Prostate gland (tissue), 2 donors: ENCODE results near the gene YDJC. TPM values are rescaled to one million over a fixed set of nuclear protein-coding genes. Genes with fewer than 3 reads are reported as not detected.
"Not testable (repeated sequence)": the region's sequence is repeated elsewhere in the genome, so short reads cannot be mapped to it uniquely, and the experiment has no call there.

Experiments used
- DNase-seq: peaks from one replicate; pipeline ENCODE4 v3.0.0-alpha.2; 2019; ENCODE audit warnings: low spot score
- H3K27ac ChIP-seq, 2 donors: fragments of 200-600 bp; sonication (generic); 2 replicates each; pipeline ENCODE4 v1.5.1; 2017 to 2019
- H3K27me3 ChIP-seq: fragments of 200-600 bp; sonication (generic); replicated peaks from 2 replicates; pipeline ENCODE4 v1.5.1; 2019; ENCODE audit not compliant: insufficient read depth
- H3K36me3 ChIP-seq, 2 donors: fragments of 200-600 bp; sonication (generic); 1 replicate in 1 of 2; 2 replicates in 1 of 2; pipeline versions ENCODE4 v1.5.1 to v1.8.1; 2017 to 2019
- H3K4me1 ChIP-seq: fragments of 200-600 bp; sonication (generic); replicated peaks from 2 replicates; pipeline ENCODE4 v1.5.1; 2019
- H3K4me3 ChIP-seq, 2 donors: fragments of 200-600 bp; sonication (generic); 2 replicates each; pipeline ENCODE4 v1.5.1; 2017 to 2019
- H3K9me3 ChIP-seq: fragments of 200-600 bp; sonication (generic); 2 replicates; pipeline ENCODE4 v1.5.1; 2017
- POLR2A ChIP-seq: fragments of 450-650 bp; IDR thresholded peaks from one replicate; pipeline ENCODE4 v1.6.1; 2016; ENCODE audit warnings: antibody characterized with exemption, mild to moderate bottlenecking
- POLR2AphosphoS5 ChIP-seq: sonication (generic); formaldehyde crosslinking; IDR thresholded peaks from one replicate; pipeline ENCODE4 v1.6.1; 2017; ENCODE audit warnings: antibody characterized with exemption
- WGBS: methylation state at CpG from one replicate; pipeline ENCODE4 v1.1.5; 2018; 5-methylcytosine and 5-hydroxymethylcytosine counted together
- intact Hi-C: fragments of 100-400 bp; cut with DNase I; formaldehyde crosslinking; loops from one replicate; pipeline ENCODE4 v1.14.2; 2022
- total RNA-seq, 2 donors: library from RNA; depleted of rRNA; stranded (reverse); fragments of >200 nt; gene quantifications; one replicate each; pipeline ENCODE4 v1.1.0, GENCODE V29; 2016
- TF ChIP-seq, protein P1 (sequence below), 4 experiments: fragments of 200-600 bp in 2 of 4; fragments of 450-650 bp in 2 of 4; sonication (generic) in 2 of 4; IDR thresholded peaks; 1 replicate in 3 of 4; 2 replicates in 1 of 4; pipeline ENCODE4 v1.5.1; 2016 to 2019; ENCODE audit warnings: antibody characterized with exemption in 4 of 4, mild to moderate bottlenecking in 2 of 4, moderate library complexity in 2 of 4

YDJC gene
- total RNA-seq, 2 donors from 2014 or later: 44.9 to 74.1 TPM

DNA sequence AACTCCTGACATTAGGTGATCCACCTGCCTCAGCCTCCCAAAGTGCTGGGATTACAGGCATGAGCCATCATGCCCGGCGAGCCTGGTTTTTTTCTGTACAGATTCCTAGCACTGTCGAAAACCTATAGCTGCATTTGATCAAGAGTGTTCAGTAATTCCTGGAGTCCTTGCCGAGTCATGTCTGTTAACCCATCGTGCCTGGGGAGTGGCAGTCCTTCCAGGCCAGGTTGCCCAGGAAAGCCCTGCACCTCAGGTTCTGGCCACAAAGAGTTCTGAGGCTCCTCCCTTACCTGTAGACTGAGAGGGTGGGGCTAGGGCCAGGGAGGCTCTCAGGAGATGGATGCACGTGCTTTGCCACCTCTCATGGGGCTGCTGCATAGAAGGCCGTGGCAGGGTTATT is 17.0 kb downstream of the YDJC start:
- Histone ChIP-seq H3K4me3 (no peak overlapping the region), H3K36me3 (peaks cover 0 to 6% of the 10 kb centered on the region in 2 donors), H3K27me3 (no peaks in the 10 kb centered on the region), H3K27ac (no peak overlapping the region), H3K4me1 (no peaks in the 10 kb centered on the region), H3K9me3 (no peaks in the 10 kb centered on the region)
- TF ChIP-seq POLR2AphosphoS5 (no peak), POLR2A (no peak)
- TF ChIP-seq, protein P1, sequence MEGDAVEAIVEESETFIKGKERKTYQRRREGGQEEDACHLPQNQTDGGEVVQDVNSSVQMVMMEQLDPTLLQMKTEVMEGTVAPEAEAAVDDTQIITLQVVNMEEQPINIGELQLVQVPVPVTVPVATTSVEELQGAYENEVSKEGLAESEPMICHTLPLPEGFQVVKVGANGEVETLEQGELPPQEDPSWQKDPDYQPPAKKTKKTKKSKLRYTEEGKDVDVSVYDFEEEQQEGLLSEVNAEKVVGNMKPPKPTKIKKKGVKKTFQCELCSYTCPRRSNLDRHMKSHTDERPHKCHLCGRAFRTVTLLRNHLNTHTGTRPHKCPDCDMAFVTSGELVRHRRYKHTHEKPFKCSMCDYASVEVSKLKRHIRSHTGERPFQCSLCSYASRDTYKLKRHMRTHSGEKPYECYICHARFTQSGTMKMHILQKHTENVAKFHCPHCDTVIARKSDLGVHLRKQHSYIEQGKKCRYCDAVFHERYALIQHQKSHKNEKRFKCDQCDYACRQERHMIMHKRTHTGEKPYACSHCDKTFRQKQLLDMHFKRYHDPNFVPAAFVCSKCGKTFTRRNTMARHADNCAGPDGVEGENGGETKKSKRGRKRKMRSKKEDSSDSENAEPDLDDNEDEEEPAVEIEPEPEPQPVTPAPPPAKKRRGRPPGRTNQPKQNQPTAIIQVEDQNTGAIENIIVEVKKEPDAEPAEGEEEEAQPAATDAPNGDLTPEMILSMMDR (IDR thresholded peaks at IDR 0.05): no peak
- WGBS: 76% methylated on average over 7 of the region's 7 CpGs
- intact Hi-C loops: no loop called here
- DNase-seq: no peak

DNA sequence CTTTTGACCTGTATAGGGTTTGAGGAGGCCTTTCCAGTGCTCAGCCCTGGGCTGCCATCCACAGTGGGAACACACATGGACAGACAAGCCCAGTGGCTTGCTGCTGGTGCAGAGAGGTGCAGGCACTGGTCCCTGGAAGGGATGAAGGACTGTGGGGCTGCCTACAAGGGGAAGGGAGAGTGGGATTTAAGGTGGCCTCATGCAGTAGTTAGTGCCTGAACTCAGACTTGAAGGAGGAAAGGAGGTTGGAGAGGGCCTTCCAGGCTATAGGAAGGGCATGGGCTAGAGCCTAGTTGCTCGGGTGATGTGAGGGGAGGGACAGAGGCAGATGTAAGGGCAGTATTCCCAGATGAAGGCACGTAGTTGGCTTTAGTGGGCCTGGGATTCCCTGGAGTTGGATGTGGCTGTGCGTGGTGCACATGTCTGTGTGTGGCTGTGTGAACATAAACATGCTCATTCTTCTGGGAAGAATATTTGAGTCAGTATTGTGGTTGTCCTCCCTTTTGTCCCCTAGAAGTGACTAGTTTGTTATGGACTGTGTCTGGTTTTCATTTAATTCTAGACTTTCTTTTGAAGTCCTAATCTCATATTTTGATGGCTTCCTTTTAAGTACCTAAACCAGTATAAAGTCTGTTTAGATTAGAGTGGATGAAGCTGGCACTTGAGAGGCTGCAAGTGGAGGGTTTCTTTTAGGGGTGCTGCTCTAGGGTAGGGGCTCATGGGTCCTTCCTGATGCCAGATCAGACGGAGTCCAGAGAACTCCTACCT is 18.4 kb downstream of the YDJC start:
- intact Hi-C loops: no loop called here
- no peaks in the 10 kb centered on the region for H3K4me1 ChIP-seq
- peaks cover 0 to 6% of the 10 kb centered on the region in 2 donors for H3K36me3 ChIP-seq
- 75% methylated on average over 4 of the region's 4 CpGs for WGBS
- no peak overlapping the region for H3K4me3 ChIP-seq
- TF ChIP-seq, protein P1 (IDR thresholded peaks at IDR 0.05): no peak
- TF ChIP-seq POLR2AphosphoS5 (no peak), POLR2A (no peak)
- DNase-seq: no peak
- H3K27me3 ChIP-seq: no peaks in the 10 kb centered on the region
- H3K27ac ChIP-seq: no peak overlapping the region
- no peaks in the 10 kb centered on the region for H3K9me3 ChIP-seq

DNA sequence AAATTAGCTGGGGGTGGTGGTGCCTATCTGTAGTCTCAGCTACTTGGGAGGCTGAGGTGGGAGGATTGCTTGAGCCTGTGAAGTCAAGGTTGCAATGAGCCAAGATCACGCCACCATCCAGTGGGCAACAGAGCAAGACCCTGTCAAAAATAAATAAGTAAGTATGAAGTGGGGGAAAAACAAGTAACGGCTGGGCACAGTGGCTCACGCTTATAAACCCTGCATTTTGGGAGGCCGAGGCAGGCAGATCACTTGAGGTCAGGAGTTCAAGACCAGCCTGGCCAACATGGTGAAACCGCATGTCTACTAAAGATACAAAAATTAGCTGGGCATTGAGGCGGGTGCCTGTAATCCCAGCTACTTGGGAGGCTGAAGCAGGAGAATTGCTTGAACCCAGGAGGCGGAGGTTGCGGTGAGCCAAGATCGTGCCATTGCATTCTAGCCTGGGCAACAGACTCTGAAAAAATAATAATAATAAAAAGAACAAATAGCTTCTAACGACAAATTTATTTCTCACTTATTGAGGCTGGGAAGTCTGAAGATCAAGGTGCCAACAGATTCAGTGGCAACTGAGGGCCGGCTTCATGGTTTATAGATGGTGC is 20.2 kb downstream of the YDJC start:
- H3K36me3 ChIP-seq, intact Hi-C loops, H3K27ac ChIP-seq, DNase-seq, H3K9me3 ChIP-seq, H3K4me3 ChIP-seq, H3K4me1 ChIP-seq, H3K27me3 ChIP-seq: not testable (repeated sequence)
- WGBS: 96% methylated on average over 11 of the region's 11 CpGs

DNA sequence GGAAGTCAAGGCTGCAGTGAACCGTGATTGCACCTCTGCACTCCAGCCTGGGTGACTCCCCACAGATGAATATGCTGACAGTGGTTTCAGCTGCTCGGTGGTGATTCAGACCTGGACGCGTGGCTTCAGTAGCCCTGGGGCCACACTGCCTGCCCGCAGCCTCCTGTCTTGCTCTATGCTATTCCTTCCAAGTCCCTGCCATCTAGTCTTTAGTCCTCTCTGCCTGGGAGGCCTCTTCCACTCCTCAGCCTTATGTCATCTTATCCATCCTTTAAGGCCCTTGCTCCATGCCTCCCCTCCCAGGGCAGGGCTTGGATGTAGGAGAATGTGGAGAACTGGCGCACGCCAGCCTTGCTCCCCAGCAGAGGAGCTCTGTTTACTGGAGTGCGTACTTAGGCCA is 23.0 kb downstream of the YDJC start:
- Histone ChIP-seq H3K9me3 (no peaks in the 10 kb centered on the region), H3K4me1 (no peaks in the 10 kb centered on the region), H3K27ac (no peak overlapping the region), H3K4me3 (no peak overlapping the region), H3K36me3 (peaks cover 0 to 6% of the 10 kb centered on the region in 2 donors), H3K27me3 (no peaks in the 10 kb centered on the region)
- 94% methylated on average over 8 of the region's 8 CpGs for WGBS
- TF ChIP-seq POLR2AphosphoS5: no peak
- TF ChIP-seq, protein P1 (IDR thresholded peaks at IDR 0.05): no peak
- TF ChIP-seq POLR2A: no peak
- intact Hi-C loops: no loop called here
- no peak for DNase-seq

DNA sequence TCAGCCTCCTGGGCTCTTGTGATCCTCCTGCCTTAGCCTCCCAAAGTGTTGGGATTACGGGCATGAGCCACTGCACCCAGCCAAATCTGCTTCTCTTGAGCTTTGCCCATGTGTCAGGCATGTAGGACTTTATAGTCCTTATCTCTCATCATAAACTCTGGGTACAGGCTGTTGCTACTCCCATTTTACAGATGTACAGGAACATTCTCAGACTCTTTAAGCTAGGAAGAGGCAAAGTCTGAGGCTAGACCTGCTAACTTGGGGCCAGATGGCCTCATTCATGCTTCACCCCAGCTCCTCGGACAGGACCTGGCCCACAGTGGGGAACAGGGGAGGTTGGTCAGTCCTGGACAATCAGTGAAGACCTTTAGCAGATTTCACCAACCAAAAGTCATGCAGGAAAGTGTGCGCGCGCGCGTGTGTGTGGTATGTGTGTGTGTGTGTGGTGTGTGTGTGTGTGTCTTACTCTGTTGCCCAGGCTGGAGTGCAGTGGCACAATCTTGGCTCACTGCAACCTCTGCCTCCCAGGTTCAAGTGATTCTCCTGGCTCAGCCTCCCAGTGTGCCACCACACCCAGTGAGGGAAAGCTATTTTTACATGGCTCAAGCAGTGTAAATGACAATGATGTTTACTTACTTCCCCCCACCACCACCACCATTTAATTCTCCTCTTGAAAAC is 23.8 kb downstream of the YDJC start:
- no peak for DNase-seq
- H3K4me1 ChIP-seq: no peaks in the 10 kb centered on the region
- H3K9me3 ChIP-seq: no peaks in the 10 kb centered on the region
- peaks cover 0 to 2% of the 10 kb centered on the region in 2 donors for H3K36me3 ChIP-seq
- TF ChIP-seq, protein P1 (IDR thresholded peaks at IDR 0.05): no peak
- TF ChIP-seq POLR2A (no peak), POLR2AphosphoS5 (no peak)
- H3K27me3 ChIP-seq: no peaks in the 10 kb centered on the region
- 98% methylated on average over 7 of the region's 7 CpGs for WGBS
- H3K27ac ChIP-seq: no peak overlapping the region
- intact Hi-C loops: no loop called here
- no peak overlapping the region for H3K4me3 ChIP-seq
